ENCODE measurements around the gene TRIP13. TPM values are rescaled to one million over a fixed set of nuclear protein-coding genes. Genes with fewer than 3 reads are reported as not detected.
A peak's percentile ranks its signal among the peaks of the same experiment; 100 is the strongest.
"Not testable (repeated sequence)": the region's sequence is repeated elsewhere in the genome, so short reads cannot be mapped to it uniquely, and the experiment has no call there.

Gene TRIP13
- total RNA-seq: 0.32 TPM
- long read RNA-seq: 0 reads

GRCh38 chr5:892394-893136 is at the start of gene TRIP13, which contains the start of gene BRD9:
TSS of gene TRIP13 (plus strand) at chr5:892884. CDS start at chr5:892999, 115 bp downstream.
TSS of gene BRD9 (minus strand) at chr5:892801. CDS start at chr5:892657, 144 bp downstream.
- peak; percentile 98 for ATAC-seq
- peak; percentile 92 for DNase-seq
- intact Hi-C loops (cut with micrococcal nuclease): no loop called here

- DNase-seq: peak; percentile 23
- ATAC-seq; intact Hi-C loops (cut with micrococcal nuclease): not testable (repeated sequence)
Observed at GRCh38 chr5:843371-843770, 49.3 kb upstream of the TRIP13 start.

- peak; percentile 26 for DNase-seq
- ATAC-seq; intact Hi-C loops (cut with micrococcal nuclease): not testable (repeated sequence)
Observed at GRCh38 chr5:843926-844325, 48.8 kb upstream of the TRIP13 start.

GRCh38 chr5:844426-844825 is 48.3 kb upstream of the TRIP13 start:
- intact Hi-C loops (cut with micrococcal nuclease); ATAC-seq: not testable (repeated sequence)
- peak; percentile 17 for DNase-seq

GRCh38 chr5:845031-845675 is 47.5 kb upstream of the TRIP13 start:
- intact Hi-C loops (cut with micrococcal nuclease): not testable (repeated sequence)
- peak; percentile 7 for ATAC-seq

GRCh38 chr5:845676-846601 is 46.7 kb upstream of the TRIP13 start:
- intact Hi-C loops (cut with micrococcal nuclease); ATAC-seq: not testable (repeated sequence)
- peak; percentile 11 for DNase-seq

More at GRCh38 chr5:845031-845675, 47.5 kb upstream of the TRIP13 start:
- DNase-seq: peak; percentile 27

- intact Hi-C loops (cut with micrococcal nuclease); ATAC-seq: not testable (repeated sequence)
- peak; percentile 11 for DNase-seq
Observed at GRCh38 chr5:846602-847091, 46.0 kb upstream of the TRIP13 start.

GRCh38 chr5:847212-847611 is 45.5 kb upstream of the TRIP13 start:
- intact Hi-C loops (cut with micrococcal nuclease): not testable (repeated sequence)

GRCh38 chr5:847736-848135 is 44.9 kb upstream of the TRIP13 start:
- ATAC-seq; intact Hi-C loops (cut with micrococcal nuclease): not testable (repeated sequence)
- DNase-seq: peak; percentile 18

More at GRCh38 chr5:847212-847611, 45.5 kb upstream of the TRIP13 start:
- DNase-seq, ATAC-seq: not testable (repeated sequence)

- DNase-seq (peak; percentile 46), ATAC-seq (peak; percentile 4)
- intact Hi-C loops (cut with micrococcal nuclease): no loop called here
Observed at GRCh38 chr5:848671-849111, 44.0 kb upstream of the TRIP13 start.

GRCh38 chr5:849651-850301 is 42.9 kb upstream of the TRIP13 start:
- DNase-seq (peak; percentile 58), ATAC-seq (peak; percentile 67)

GRCh38 chr5:850511-851006 is 42.1 kb upstream of the TRIP13 start, which contains the start of gene ZDHHC11:
TSS of gene ZDHHC11 (minus strand) at chr5:850986. CDS start at chr5:850602, 384 bp downstream.
- DNase-seq (peak; percentile 82), ATAC-seq (peak; percentile 86)
- intact Hi-C loops (cut with micrococcal nuclease): no loop called here

More at GRCh38 chr5:849651-850301, 42.9 kb upstream of the TRIP13 start:
- intact Hi-C loops (cut with micrococcal nuclease): no loop called here

GRCh38 chr5:851076-851475 is 41.6 kb upstream of the TRIP13 start:
- intact Hi-C loops (cut with micrococcal nuclease): no loop called here
- DNase-seq (no peak), ATAC-seq (no peak)

GRCh38 chr5:851553-851952 is 41.1 kb upstream of the TRIP13 start:
- ATAC-seq: no peak
- intact Hi-C loops (cut with micrococcal nuclease): no loop called here
- no peak for DNase-seq

GRCh38 chr5:852018-852417 is 40.7 kb upstream of the TRIP13 start:
- intact Hi-C loops (cut with micrococcal nuclease): no loop called here
- no peak for DNase-seq
- ATAC-seq: no peak

- DNase-seq: no peak
Observed at GRCh38 chr5:852431-853401, 40.0 kb upstream of the TRIP13 start.

More at GRCh38 chr5:852431-853401, 40.0 kb upstream of the TRIP13 start:
- ATAC-seq: no peak
- intact Hi-C loops (cut with micrococcal nuclease): no loop called here

All from left ventricle myocardium superior (tissue), 1 donor.